GM12878 (cell line): ENCODE results near the gene PNLIPRP2. TPM values are rescaled to one million over a fixed set of nuclear protein-coding genes. Genes with fewer than 3 reads are reported as not detected.

ENCODE experiments used
- ATAC-seq: fragments of 200-7000 bp; cut with Tn5 transposase; 3 replicates; pipeline ENCODE4 v1.9.1; 2020; ENCODE audit warnings: mild to moderate bottlenecking, moderate library complexity
- BruUV-seq: library from RNA; stranded (reverse); fragments of 400-500 nt; replicated peaks from 2 replicates; lab custom pipeline; 2021; lab: Mats Ljungman, UMichigan
- CTCF ChIA-PET: fragments of 300-600 bp; sonication (Branson Sonifier 250); formaldehyde crosslinking; extraction: SDS; loops from one replicate; lab custom pipeline; 2021; ENCODE audit warnings: inconsistent platforms; lab: Yijun Ruan, JAX
- POLR2A ChIA-PET: fragments of 350-600 bp; formaldehyde crosslinking; extraction: SDS; loops from one replicate; lab custom pipeline; 2021; ENCODE audit warnings: inconsistent platforms; lab: Charles Lee
- RAD21 ChIA-PET: fragments of 300-600 bp; sonication (Branson Sonifier 250); formaldehyde crosslinking; loops from one replicate; lab custom pipeline; 2023; ENCODE audit warnings: antibody characterized with exemption; ENCODE audit not compliant: unreplicated experiment; lab: Charles Lee
- SMC1A ChIA-PET: fragments of 300-600 bp; sonication (Branson Sonifier 250); formaldehyde crosslinking; loops from one replicate; lab custom pipeline; 2023; ENCODE audit not compliant: unreplicated experiment, uncharacterized antibody; lab: Charles Lee
- DNase-seq: peaks from one replicate; pipeline ENCODE4 v3.0.0-alpha.2; 2011; ENCODE audit warnings: low read depth, low spot score
- FAIRE-seq: peaks from 3 replicates; lab custom pipeline; 2011; peaks lifted over from hg19 to GRCh38; lab: Jason Lieb, UNC
- H2AFZ ChIP-seq: 2 replicates; pipeline ENCODE4 v1.6.0; 2011; ENCODE audit warnings: low read depth, low read length, control low read depth; ENCODE audit not compliant: control insufficient read depth
- H3K27ac ChIP-seq: 2 replicates; pipeline ENCODE4 v1.5.1; 2011; ENCODE audit warnings: control low read depth; ENCODE audit not compliant: control insufficient read depth, insufficient read depth
- H3K27me3 ChIP-seq, 2 experiments: replicated peaks in 1 of 2; 2 replicates each; pipeline versions ENCODE4 v1.6.0 to v1.6.1; 2011; ENCODE audit warnings: low read length in 1 of 2; ENCODE audit not compliant: control insufficient read depth in 2 of 2, insufficient read depth in 2 of 2
- H3K36me3 ChIP-seq, 2 experiments: 2 replicates each; pipeline ENCODE4 v1.5.1; 2011; ENCODE audit warnings: low read length in 1 of 2; ENCODE audit not compliant: control insufficient read depth in 2 of 2, insufficient read depth in 2 of 2
- H3K4me1 ChIP-seq: 2 replicates; pipeline ENCODE4 v1.6.1; 2011; ENCODE audit warnings: mild to moderate bottlenecking, low read length, moderate library complexity, mixed read lengths; ENCODE audit not compliant: control insufficient read depth, insufficient read depth
- H3K4me2 ChIP-seq: 2 replicates; pipeline ENCODE4 v1.6.0; 2011; ENCODE audit warnings: control low read depth; ENCODE audit not compliant: control insufficient read depth, insufficient read depth
- H3K4me3 ChIP-seq: fragments of 200-600 bp; sonication (generic); 2 replicates; pipeline ENCODE4 v1.5.1; 2016
- H3K79me2 ChIP-seq: 2 replicates; pipeline ENCODE4 v1.6.0; 2011; ENCODE audit warnings: low read length; ENCODE audit not compliant: control insufficient read depth, insufficient read depth
- H3K9ac ChIP-seq: 2 replicates; pipeline ENCODE4 v1.8.0; 2011; ENCODE audit warnings: low read length, control low read depth, mixed read lengths; ENCODE audit not compliant: control insufficient read depth, insufficient read depth
- H3K9me3 ChIP-seq: replicated peaks from 3 replicates; pipeline ENCODE4 v1.5.1; 2011; ENCODE audit warnings: mild to moderate bottlenecking, low read length; ENCODE audit not compliant: control insufficient read depth, insufficient read depth
- H4K20me1 ChIP-seq: 2 replicates; pipeline ENCODE4 v1.6.0; 2011; ENCODE audit not compliant: control insufficient read depth, insufficient read depth
- BRCA1 ChIP-seq: IDR thresholded peaks from 2 replicates; pipeline ENCODE4 v1.6.1; 2011; ENCODE audit warnings: low read depth, low read length, improper control_type of control experiment
- CBX5 ChIP-seq: sonication (generic); IDR thresholded peaks from 2 replicates; pipeline ENCODE4 v1.6.1; 2016; ENCODE audit warnings: low read depth, moderate library complexity, mild to moderate bottlenecking, inconsistent platforms
- CHD2 ChIP-seq: IDR thresholded peaks from 2 replicates; pipeline ENCODE4 v1.6.1; 2011; ENCODE audit warnings: low read depth, low read length, improper control_type of control experiment, borderline replicate concordance
- CHD4 ChIP-seq: fragments of 200-600 bp; sonication (generic); IDR thresholded peaks from 2 replicates; pipeline ENCODE4 v1.6.1; 2016; ENCODE audit warnings: mild to moderate bottlenecking
- MEF2B ChIP-seq: fragments of 450-650 bp; IDR thresholded peaks from 2 replicates; pipeline ENCODE4 v1.6.1; 2018; ENCODE audit warnings: mild to moderate bottlenecking, moderate library complexity; ENCODE audit not compliant: partially characterized antibody, poor library complexity, severe bottlenecking
- NBN ChIP-seq: fragments of 450-650 bp; IDR thresholded peaks from 2 replicates; pipeline ENCODE4 v1.6.1; 2016
- NFIC ChIP-seq: IDR thresholded peaks from 2 replicates; pipeline ENCODE4 v1.6.1; 2012; ENCODE audit warnings: low read depth, mild to moderate bottlenecking, inconsistent platforms, low read length, moderate library complexity
- NFXL1 ChIP-seq: fragments of 450-650 bp; IDR thresholded peaks from 2 replicates; pipeline ENCODE4 v1.6.1; 2017; ENCODE audit warnings: antibody characterized with exemption, mild to moderate bottlenecking, borderline replicate concordance
- NFYB ChIP-seq: IDR thresholded peaks from 2 replicates; pipeline ENCODE4 v1.6.1; 2011; ENCODE audit warnings: low read depth, mild to moderate bottlenecking, low read length, improper control_type of control experiment, moderate library complexity; ENCODE audit not compliant: insufficient read depth
- POLR2AphosphoS2 ChIP-seq: IDR thresholded peaks from 2 replicates; pipeline ENCODE4 v1.6.1; 2011; ENCODE audit warnings: low read depth, mild to moderate bottlenecking, low read length, improper control_type of control experiment, moderate library complexity
- RB1 ChIP-seq: fragments of 450-650 bp; formaldehyde crosslinking; IDR thresholded peaks from 2 replicates; pipeline ENCODE4 v1.6.1; 2017; ENCODE audit warnings: mild to moderate bottlenecking, borderline replicate concordance
- SIN3A ChIP-seq: IDR thresholded peaks from 2 replicates; pipeline ENCODE4 v1.6.1; 2012; ENCODE audit warnings: low read depth, low read length, improper control_type of control experiment
- SMAD1 ChIP-seq: fragments of 450-650 bp; IDR thresholded peaks from 2 replicates; pipeline ENCODE4 v1.6.1; 2018; ENCODE audit warnings: mild to moderate bottlenecking, low read depth; ENCODE audit not compliant: partially characterized antibody
- TBL1XR1 ChIP-seq: IDR thresholded peaks from 2 replicates; pipeline ENCODE4 v1.6.1; 2012; ENCODE audit warnings: low read depth, low read length, improper control_type of control experiment
- TCF7 ChIP-seq: IDR thresholded peaks from 2 replicates; pipeline ENCODE4 v1.6.1; 2014; ENCODE audit warnings: antibody characterized with exemption, borderline replicate concordance
- USF1 ChIP-seq: IDR thresholded peaks from 2 replicates; pipeline ENCODE4 v1.6.1; 2011; ENCODE audit warnings: borderline replicate concordance, low read depth, mild to moderate bottlenecking, moderate library complexity, mixed read lengths, low read length; ENCODE audit not compliant: insufficient read depth; ENCODE audit errors: extremely low read length
- WGBS: methylation state at CpG from one replicate; pipeline ENCODE4 v1.1.6; 2016; ENCODE audit warnings: low lambda C conversion rate; ENCODE audit not compliant: insufficient replicate concordance, insufficient coverage; ENCODE audit errors: missing lambda C conversion rate; 5-methylcytosine and 5-hydroxymethylcytosine counted together
- in situ Hi-C: fragments of 300-500 bp; cut with MboI; formaldehyde crosslinking; loops from 9 replicates; pipeline ENCODE4 v1.14.3; 2018; ENCODE audit warnings: mixed read lengths
- intact Hi-C: fragments of 100-400 bp; cut with micrococcal nuclease; formaldehyde crosslinking; loops from one replicate; pipeline ENCODE4 v1.14.2; 2022; ENCODE audit not compliant: unreplicated experiment
- polyA plus RNA-seq, 11 experiments: library from polyadenylated mRNA; depleted of rRNA in 4 of 11; unstranded in 6 of 11; stranded (reverse) in 5 of 11; fragments of >200 nt; fragmentation: Nextera tagmentation in 4 of 11; fragmentation: Illumina TruSeq in 1 of 11; extraction: Ambion mirVana in 4 of 11; extraction: Trizol in 1 of 11; gene quantifications; 1 replicate in 1 of 11; 2 replicates in 10 of 11; pipeline versions ENCODE4 v1.2.1 to v1.2.3, GENCODE V29; 2011 to 2016; ENCODE audit warnings: inconsistent platforms in 2 of 11, missing spikeins in 2 of 11, low read depth in 1 of 11
- total RNA-seq, 4 experiments: library from RNA; depleted of rRNA in 3 of 4; stranded (reverse); fragments of >200 nt in 3 of 4; fragmentation: Illumina TruSeq in 1 of 4; extraction: Trizol in 1 of 4; gene quantifications; 2 replicates each; pipeline versions ENCODE4 v1.2.1 to v1.2.3, GENCODE V29; 2013 to 2021
- TF ChIP-seq, protein P1 (sequence below): IDR thresholded peaks from 2 replicates; pipeline ENCODE4 v1.6.1; 2012; ENCODE audit warnings: low read depth, low read length, improper control_type of control experiment
- TF ChIP-seq, protein P2 (sequence below): fragments of 450-650 bp; IDR thresholded peaks from 2 replicates; pipeline ENCODE4 v1.6.1; 2017; ENCODE audit warnings: mild to moderate bottlenecking, moderate library complexity

PNLIPRP2 gene
- total and polyA plus RNA-seq, 10 of the 15 experiments (the other 5 are each of a cell fraction or from before 2014, with no cell fraction given): 0.33 TPM; not detected in 9

- TF ChIP-seq RB1 (no peak), MEF2B (no peak), CBX5 (no peak), NFXL1 (no peak), CHD2 (no peak), NBN (no peak), TBL1XR1 (no peak)
These were observed 6.0 kb upstream of the PNLIPRP2 start (continued) for GRCh38 chr10:116614796-116615195.

GRCh38 chr10:116615199-116615776 lies 5.5 kb upstream of the PNLIPRP2 start:
- Histone ChIP-seq H2AFZ (no peak overlapping the region), H3K4me3 (no peak overlapping the region), H3K27ac (no peak overlapping the region), H3K9ac (no peak overlapping the region), H3K4me2 (no peak overlapping the region), H3K79me2 (no peaks in the 10 kb centered on the region), H3K4me1 (no peaks in the 10 kb centered on the region), H3K27me3 (no peaks in the 10 kb centered on the region), H4K20me1 (no peaks in the 10 kb centered on the region), H3K36me3 (no peaks in the 10 kb centered on the region), H3K9me3 (no peaks in the 10 kb centered on the region)
- FAIRE-seq (no peak), ATAC-seq (no peak), DNase-seq (no peak)
- ChIA-PET SMC1A (interaction anchor here (0.6 kb wide), 1 partner anchor 15 kb away, joined by 3 read pairs; no protein-coding TSS in a partner anchor), RAD21 (no interaction called here), POLR2A (no interaction called here), CTCF (no interaction called here)
- WGBS: 17% methylated on average over 3 of the region's 3 CpGs
- intact Hi-C loops (no loop called here), in situ Hi-C loops (no loop called here)
- BruUV-seq: no TSS peak
- TF ChIP-seq SMAD1 (no peak), NFYB (no peak), SIN3A (no peak), TCF7 (no peak), NFIC (no peak), POLR2AphosphoS2 (no peak), USF1 (no peak), BRCA1 (no peak), RB1 (no peak), CHD4 (no peak)
- TF ChIP-seq, protein P1, sequence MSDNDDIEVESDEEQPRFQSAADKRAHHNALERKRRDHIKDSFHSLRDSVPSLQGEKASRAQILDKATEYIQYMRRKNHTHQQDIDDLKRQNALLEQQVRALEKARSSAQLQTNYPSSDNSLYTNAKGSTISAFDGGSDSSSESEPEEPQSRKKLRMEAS: no peak
- TF ChIP-seq, protein P2, sequence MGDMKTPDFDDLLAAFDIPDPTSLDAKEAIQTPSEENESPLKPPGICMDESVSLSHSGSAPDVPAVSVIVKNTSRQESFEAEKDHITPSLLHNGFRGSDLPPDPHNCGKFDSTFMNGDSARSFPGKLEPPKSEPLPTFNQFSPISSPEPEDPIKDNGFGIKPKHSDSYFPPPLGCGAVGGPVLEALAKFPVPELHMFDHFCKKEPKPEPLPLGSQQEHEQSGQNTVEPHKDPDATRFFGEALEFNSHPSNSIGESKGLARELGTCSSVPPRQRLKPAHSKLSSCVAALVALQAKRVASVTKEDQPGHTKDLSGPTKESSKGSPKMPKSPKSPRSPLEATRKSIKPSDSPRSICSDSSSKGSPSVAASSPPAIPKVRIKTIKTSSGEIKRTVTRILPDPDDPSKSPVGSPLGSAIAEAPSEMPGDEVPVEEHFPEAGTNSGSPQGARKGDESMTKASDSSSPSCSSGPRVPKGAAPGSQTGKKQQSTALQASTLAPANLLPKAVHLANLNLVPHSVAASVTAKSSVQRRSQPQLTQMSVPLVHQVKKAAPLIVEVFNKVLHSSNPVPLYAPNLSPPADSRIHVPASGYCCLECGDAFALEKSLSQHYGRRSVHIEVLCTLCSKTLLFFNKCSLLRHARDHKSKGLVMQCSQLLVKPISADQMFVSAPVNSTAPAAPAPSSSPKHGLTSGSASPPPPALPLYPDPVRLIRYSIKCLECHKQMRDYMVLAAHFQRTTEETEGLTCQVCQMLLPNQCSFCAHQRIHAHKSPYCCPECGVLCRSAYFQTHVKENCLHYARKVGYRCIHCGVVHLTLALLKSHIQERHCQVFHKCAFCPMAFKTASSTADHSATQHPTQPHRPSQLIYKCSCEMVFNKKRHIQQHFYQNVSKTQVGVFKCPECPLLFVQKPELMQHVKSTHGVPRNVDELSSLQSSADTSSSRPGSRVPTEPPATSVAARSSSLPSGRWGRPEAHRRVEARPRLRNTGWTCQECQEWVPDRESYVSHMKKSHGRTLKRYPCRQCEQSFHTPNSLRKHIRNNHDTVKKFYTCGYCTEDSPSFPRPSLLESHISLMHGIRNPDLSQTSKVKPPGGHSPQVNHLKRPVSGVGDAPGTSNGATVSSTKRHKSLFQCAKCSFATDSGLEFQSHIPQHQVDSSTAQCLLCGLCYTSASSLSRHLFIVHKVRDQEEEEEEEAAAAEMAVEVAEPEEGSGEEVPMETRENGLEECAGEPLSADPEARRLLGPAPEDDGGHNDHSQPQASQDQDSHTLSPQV: no peak
